Ishikawa (cell line): Measurements from ENCODE around the gene CIAPIN1.

Experiments used
- CEBPB ChIP-seq: IDR thresholded peaks from 2 replicates; pipeline ENCODE4 v1.6.1; 2012
- EGR1 ChIP-seq: IDR thresholded peaks from 2 replicates; pipeline ENCODE4 v1.6.1; 2012
- EP300 ChIP-seq: IDR thresholded peaks from 2 replicates; pipeline ENCODE4 v1.6.1; 2012; ENCODE audit warnings: borderline replicate concordance
- NFIC ChIP-seq: IDR thresholded peaks from 2 replicates; pipeline ENCODE4 v1.6.1; 2012
- RAD21 ChIP-seq: IDR thresholded peaks from 2 replicates; pipeline ENCODE4 v1.6.1; 2012; ENCODE audit warnings: low read depth
- REST ChIP-seq: IDR thresholded peaks from 2 replicates; pipeline ENCODE4 v1.6.1; 2012; ENCODE audit warnings: low read depth, mild to moderate bottlenecking
- TEAD4 ChIP-seq: IDR thresholded peaks from 2 replicates; pipeline ENCODE4 v1.6.1; 2012
- USF1 ChIP-seq: IDR thresholded peaks from 2 replicates; pipeline ENCODE4 v1.6.1; 2012
- YY1 ChIP-seq: IDR thresholded peaks from 2 replicates; pipeline ENCODE4 v1.6.1; 2012; ENCODE audit warnings: low read depth
- ZBTB7A ChIP-seq: IDR thresholded peaks from 2 replicates; pipeline ENCODE4 v1.6.1; 2012; ENCODE audit warnings: low read depth
- TF ChIP-seq, protein P1 (sequence below): IDR thresholded peaks from 2 replicates; pipeline ENCODE4 v1.6.1; 2012

- TF ChIP-seq YY1 (no peak), REST (no peak), RAD21 (no peak), CEBPB (no peak), NFIC (no peak), EP300 (no peak), TEAD4 (no peak), ZBTB7A (no peak), EGR1 (no peak), USF1 (no peak)
- TF ChIP-seq, protein P1, sequence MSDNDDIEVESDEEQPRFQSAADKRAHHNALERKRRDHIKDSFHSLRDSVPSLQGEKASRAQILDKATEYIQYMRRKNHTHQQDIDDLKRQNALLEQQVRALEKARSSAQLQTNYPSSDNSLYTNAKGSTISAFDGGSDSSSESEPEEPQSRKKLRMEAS: no peak
Measured at GRCh38 chr16:57427307-57427706, 19.9 kb downstream of the CIAPIN1 start.
